Smooth muscle cell (in vitro differentiated cells): Measurements from ENCODE around the gene C1QTNF8. TPM values are rescaled to one million over a fixed set of nuclear protein-coding genes. Genes with fewer than 3 reads are reported as not detected.

Source experiments
- DNase-seq: peaks from one replicate; lab custom pipeline; 2025; ENCODE audit not compliant: unreplicated experiment; lab: John Stamatoyannopoulos, UW
- H2AFZ ChIP-seq: fragments of 200-600 bp; sonication (generic); 2 replicates; pipeline ENCODE4 v1.6.0; 2016; ENCODE audit warnings: antibody characterized with exemption, low read depth, mild to moderate bottlenecking
- H3F3A ChIP-seq: fragments of 200-600 bp; sonication (generic); 2 replicates; pipeline ENCODE4 v1.6.0; 2017; ENCODE audit warnings: antibody characterized with exemption, low read depth
- H3K27ac ChIP-seq: fragments of 200-600 bp; sonication (generic); 2 replicates; pipeline ENCODE4 v1.5.1; 2016; ENCODE audit warnings: low read depth, mild to moderate bottlenecking
- H3K27me3 ChIP-seq: fragments of 200-600 bp; sonication (generic); 2 replicates; pipeline ENCODE4 v1.6.1; 2016; ENCODE audit warnings: low read depth, mild to moderate bottlenecking
- H3K36me3 ChIP-seq: fragments of 200-600 bp; sonication (generic); 2 replicates; pipeline ENCODE4 v1.5.1; 2016; ENCODE audit warnings: low read depth
- H3K4me1 ChIP-seq: fragments of 200-600 bp; sonication (generic); 2 replicates; pipeline ENCODE4 v1.5.1; 2016; ENCODE audit warnings: low read depth
- H3K4me2 ChIP-seq: fragments of 200-600 bp; sonication (generic); 2 replicates; pipeline ENCODE4 v1.6.0; 2016; ENCODE audit warnings: mild to moderate bottlenecking
- H3K4me3 ChIP-seq: fragments of 200-600 bp; sonication (generic); 2 replicates; pipeline ENCODE4 v1.5.1; 2016; ENCODE audit warnings: mild to moderate bottlenecking
- H3K79me2 ChIP-seq: fragments of 200-600 bp; sonication (generic); 2 replicates; pipeline ENCODE4 v1.6.0; 2016; ENCODE audit warnings: low read depth, mild to moderate bottlenecking
- H3K9ac ChIP-seq: fragments of 200-600 bp; sonication (generic); 2 replicates; pipeline ENCODE4 v1.6.0; 2016; ENCODE audit warnings: low read depth
- H3K9me3 ChIP-seq: fragments of 200-600 bp; sonication (generic); replicated peaks from 2 replicates; pipeline ENCODE4 v1.5.1; 2016; ENCODE audit warnings: low read depth
- H4K20me1 ChIP-seq: fragments of 200-600 bp; sonication (generic); 2 replicates; pipeline ENCODE4 v1.6.0; 2016; ENCODE audit warnings: low read depth
- WGBS: methylation state at CpG from one replicate; pipeline ENCODE4 v1.1.7; 2016; ENCODE audit warnings: low lambda C conversion rate; 5-methylcytosine and 5-hydroxymethylcytosine counted together
- polyA plus RNA-seq: library from polyadenylated mRNA; unstranded; fragments of >200 nt; fragmentation: Nextera tagmentation; extraction: Ambion mirVana; gene quantifications from 2 replicates; pipeline ENCODE4 v1.2.1, GENCODE V29; 2016
- total RNA-seq: library from RNA; depleted of rRNA; stranded (reverse); fragments of >200 nt; gene quantifications from 2 replicates; pipeline ENCODE4 v1.2.3, GENCODE V29; 2014
- TF ChIP-seq, protein P1 (sequence below): fragments of 200-600 bp; sonication (generic); IDR thresholded peaks from 2 replicates; pipeline ENCODE4 v1.5.1; 2017; ENCODE audit warnings: borderline replicate concordance, mild to moderate bottlenecking, antibody characterized with exemption; ENCODE audit not compliant: insufficient read depth, poor library complexity, severe bottlenecking

Gene C1QTNF8
- total and polyA plus RNA-seq, 2 experiments from 2014 or later: not detected

GRCh38 chr16:1125471-1125870, 29.4 kb upstream of the C1QTNF8 start:
- H3K36me3 ChIP-seq: no peaks in the 10 kb centered on the region
- no peaks in the 10 kb centered on the region for H4K20me1 ChIP-seq
- H3K79me2 ChIP-seq: no peaks in the 10 kb centered on the region
- H3K9me3 ChIP-seq: no peaks in the 10 kb centered on the region
- TF ChIP-seq, protein P1, sequence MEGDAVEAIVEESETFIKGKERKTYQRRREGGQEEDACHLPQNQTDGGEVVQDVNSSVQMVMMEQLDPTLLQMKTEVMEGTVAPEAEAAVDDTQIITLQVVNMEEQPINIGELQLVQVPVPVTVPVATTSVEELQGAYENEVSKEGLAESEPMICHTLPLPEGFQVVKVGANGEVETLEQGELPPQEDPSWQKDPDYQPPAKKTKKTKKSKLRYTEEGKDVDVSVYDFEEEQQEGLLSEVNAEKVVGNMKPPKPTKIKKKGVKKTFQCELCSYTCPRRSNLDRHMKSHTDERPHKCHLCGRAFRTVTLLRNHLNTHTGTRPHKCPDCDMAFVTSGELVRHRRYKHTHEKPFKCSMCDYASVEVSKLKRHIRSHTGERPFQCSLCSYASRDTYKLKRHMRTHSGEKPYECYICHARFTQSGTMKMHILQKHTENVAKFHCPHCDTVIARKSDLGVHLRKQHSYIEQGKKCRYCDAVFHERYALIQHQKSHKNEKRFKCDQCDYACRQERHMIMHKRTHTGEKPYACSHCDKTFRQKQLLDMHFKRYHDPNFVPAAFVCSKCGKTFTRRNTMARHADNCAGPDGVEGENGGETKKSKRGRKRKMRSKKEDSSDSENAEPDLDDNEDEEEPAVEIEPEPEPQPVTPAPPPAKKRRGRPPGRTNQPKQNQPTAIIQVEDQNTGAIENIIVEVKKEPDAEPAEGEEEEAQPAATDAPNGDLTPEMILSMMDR: no peak
- no peaks in the 10 kb centered on the region for H3K4me1 ChIP-seq
- no peak overlapping the region for H3K4me3 ChIP-seq
- 84% methylated on average over 18 of the region's 18 CpGs for WGBS
- no peak overlapping the region for H3K27ac ChIP-seq
- H2AFZ ChIP-seq: no peak overlapping the region
- no peaks in the 10 kb centered on the region for H3F3A ChIP-seq
- no peak overlapping the region for H3K4me2 ChIP-seq
- no peak for DNase-seq
- H3K9ac ChIP-seq: no peak overlapping the region
- H3K27me3 ChIP-seq: no peaks in the 10 kb centered on the region

DNA sequence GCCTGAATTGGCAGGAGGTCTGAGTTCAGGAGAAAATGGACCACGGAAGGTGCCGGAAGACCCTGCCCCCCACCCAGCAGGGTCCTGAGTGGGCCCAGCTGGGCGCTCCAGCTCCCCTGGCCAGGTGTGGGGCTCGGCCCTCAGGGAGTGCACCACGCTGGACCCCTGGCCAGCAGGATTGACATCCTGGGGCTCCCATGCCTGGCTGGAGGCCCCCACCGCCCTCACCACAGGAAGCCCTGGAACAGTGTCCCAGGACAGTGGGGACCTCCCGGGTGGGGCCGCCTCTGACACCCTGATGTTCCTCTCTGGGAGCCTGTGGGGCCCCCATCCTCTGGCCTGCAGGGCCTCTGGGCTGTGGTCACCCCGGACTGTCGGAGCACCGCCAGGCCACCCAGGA, 28.8 kb upstream of the C1QTNF8 start:
- H3K27me3 ChIP-seq: no peaks in the 10 kb centered on the region

DNA sequence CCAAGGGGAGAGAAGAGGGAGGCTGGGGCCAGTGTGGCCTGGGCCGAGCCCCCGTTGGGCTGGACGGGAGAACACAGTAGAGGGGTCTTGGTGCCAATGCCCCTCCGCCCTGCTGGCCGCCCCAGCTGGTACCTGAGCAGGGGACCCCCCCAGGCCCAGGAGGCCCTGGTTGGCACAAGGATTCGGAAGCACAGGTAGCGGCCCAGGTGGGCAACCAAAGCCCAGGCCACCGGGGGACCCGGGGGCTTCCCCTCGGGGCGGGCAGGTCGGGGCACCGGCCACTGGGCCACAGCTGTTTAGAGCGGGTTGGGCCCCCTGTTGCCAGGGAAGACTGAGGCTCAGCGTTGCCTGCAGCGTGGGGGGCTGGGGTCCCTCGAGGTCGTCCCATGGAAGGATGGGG, 28.2 kb upstream of the C1QTNF8 start:
- H3F3A ChIP-seq: no peaks in the 10 kb centered on the region
- H3K36me3 ChIP-seq: no peaks in the 10 kb centered on the region
- H3K27me3 ChIP-seq: no peaks in the 10 kb centered on the region
- H3K9ac ChIP-seq: no peak overlapping the region
- no peak overlapping the region for H3K4me3 ChIP-seq
- H3K79me2 ChIP-seq: no peaks in the 10 kb centered on the region
- no peaks in the 10 kb centered on the region for H3K9me3 ChIP-seq
- WGBS: 95% methylated on average over 16 of the region's 18 CpGs
- TF ChIP-seq, protein P1: no peak
- no peaks in the 10 kb centered on the region for H4K20me1 ChIP-seq
- H3K4me1 ChIP-seq: no peaks in the 10 kb centered on the region
- H3K4me2 ChIP-seq: no peak overlapping the region
- no peak overlapping the region for H3K27ac ChIP-seq
- no peak overlapping the region for H2AFZ ChIP-seq
- DNase-seq: no peak

More for the DNA sequence above, 28.8 kb upstream of the C1QTNF8 start:
- H3K4me1 ChIP-seq: no peaks in the 10 kb centered on the region
- TF ChIP-seq, protein P1: no peak
- no peak overlapping the region for H3K27ac ChIP-seq
- WGBS: 92% methylated on average over 11 of the region's 11 CpGs
- no peaks in the 10 kb centered on the region for H3K79me2 ChIP-seq
- no peaks in the 10 kb centered on the region for H4K20me1 ChIP-seq
- no peak overlapping the region for H3K4me3 ChIP-seq
- H3K9me3 ChIP-seq: no peaks in the 10 kb centered on the region
- no peaks in the 10 kb centered on the region for H3F3A ChIP-seq
- no peak overlapping the region for H3K4me2 ChIP-seq
- DNase-seq: no peak
- H2AFZ ChIP-seq: no peak overlapping the region
- no peak overlapping the region for H3K9ac ChIP-seq
- H3K36me3 ChIP-seq: no peaks in the 10 kb centered on the region

DNA sequence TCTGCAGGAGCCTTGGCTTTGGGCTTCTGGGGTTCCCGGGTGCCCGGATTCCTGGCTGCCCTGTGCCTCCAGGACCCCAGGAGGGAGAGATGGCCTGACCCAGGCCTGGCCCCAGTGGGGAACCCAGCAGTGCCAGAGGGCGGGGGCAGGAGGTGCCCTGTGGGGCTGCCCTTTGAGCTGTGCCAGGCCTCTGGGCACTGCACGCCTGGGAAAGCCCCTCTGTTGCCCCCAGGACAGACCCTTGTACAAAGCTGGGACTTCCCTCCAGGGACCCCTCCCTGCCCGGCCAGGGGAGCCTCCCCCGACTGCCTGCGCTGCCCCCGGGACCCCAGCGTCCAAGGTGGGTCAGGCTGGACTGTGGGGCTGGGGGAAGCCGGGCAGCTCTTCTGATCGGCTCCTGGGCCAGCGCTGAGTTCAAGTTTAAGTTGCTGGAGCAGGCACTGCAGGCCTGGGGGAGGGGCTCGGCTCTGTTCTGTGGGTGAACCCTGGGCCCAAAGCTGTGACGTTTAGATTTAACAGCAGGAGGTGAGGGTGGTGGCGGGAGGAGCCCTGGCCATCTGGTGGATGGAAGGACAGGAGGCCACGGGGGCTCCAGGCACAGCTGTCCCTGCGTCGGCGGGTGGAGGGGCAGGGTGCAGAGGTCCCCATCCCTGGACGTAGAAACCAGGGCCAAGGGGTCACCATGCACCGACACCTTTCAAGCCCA, 27.6 kb upstream of the C1QTNF8 start:
- 91% methylated on average over 21 of the region's 21 CpGs for WGBS

More for the DNA sequence above, 27.6 kb upstream of the C1QTNF8 start:
- Histone ChIP-seq H3K4me1 (no peaks in the 10 kb centered on the region), H3K9ac (no peak overlapping the region), H3K36me3 (no peaks in the 10 kb centered on the region), H3K27me3 (no peaks in the 10 kb centered on the region), H3K9me3 (no peaks in the 10 kb centered on the region), H3K27ac (no peak overlapping the region), H3K79me2 (no peaks in the 10 kb centered on the region), H3K4me2 (no peak overlapping the region), H3K4me3 (no peak overlapping the region), H3F3A (no peaks in the 10 kb centered on the region), H4K20me1 (no peaks in the 10 kb centered on the region), H2AFZ (no peak overlapping the region)
- DNase-seq: no peak
- TF ChIP-seq, protein P1: no peak
